GM21390 (cell line): ENCODE data around the gene CCL14.

Experiments
- ATAC-seq: cut with Tn5 transposase; IDR thresholded peaks from one replicate; pipeline ENCODE4 v1.9.1; 2021; ENCODE audit not compliant: unreplicated experiment

The CCL14 gene

DNA sequence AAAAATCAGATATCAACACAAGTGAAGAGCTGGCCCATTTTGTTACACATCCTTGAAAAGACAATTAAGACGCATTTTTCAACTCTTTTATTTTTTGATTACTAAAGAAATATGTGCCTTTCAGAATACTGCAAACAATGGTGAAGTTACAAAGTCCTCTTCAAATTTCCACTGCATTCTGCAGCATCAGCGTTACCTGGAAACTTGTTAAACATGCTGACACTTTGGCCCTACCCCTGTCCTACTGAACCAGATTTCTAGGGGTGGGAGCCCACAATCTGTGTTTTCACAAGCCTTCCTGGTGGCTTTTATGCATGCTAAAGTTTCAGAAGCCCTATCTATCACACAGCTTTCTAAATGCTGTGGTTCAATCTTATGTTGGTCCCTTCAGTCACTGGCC is 4.5 kb upstream of the CCL14 start:
- ATAC-seq: no peak

DNA sequence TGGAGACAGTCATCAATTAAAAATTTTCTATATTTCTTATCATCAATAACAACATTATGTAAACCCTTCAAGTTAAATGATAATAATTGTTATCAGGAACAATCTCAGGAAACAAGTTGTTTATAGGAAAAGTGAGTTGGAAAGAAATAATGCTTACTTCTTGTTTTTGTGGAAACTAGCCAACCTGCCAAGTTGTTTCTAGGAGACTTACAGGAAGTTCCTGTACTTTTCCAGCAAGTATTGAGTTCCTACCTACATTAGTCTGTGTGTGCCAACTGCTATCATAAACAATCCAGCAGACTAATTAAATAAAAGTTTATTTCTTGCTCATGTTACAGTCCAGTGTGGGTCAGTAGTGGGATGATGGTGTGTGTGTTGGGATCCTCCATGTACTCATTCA is 1.6 kb upstream of the CCL14 start:
- ATAC-seq: no peak

DNA sequence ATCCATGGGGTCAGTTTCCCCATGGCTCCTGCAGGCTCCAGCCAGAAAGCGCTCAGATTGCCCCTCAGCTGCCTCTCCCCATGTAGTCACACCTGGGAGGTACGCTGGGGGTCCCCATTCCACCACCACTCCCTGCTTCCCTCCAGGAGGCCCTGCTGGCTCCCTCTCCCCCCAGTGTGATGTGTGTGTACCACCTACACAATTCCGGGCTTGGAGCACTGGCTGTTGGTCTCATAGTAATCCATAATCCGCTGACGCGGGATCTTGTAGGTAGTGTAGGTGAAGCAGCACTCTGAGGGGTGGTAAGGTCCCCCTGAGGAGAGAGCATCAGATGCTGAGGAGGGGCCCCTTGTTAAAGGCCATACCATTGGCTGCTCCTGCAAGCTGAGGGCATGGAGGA is 2.4 kb downstream of the CCL14 start:
- no peak for ATAC-seq

DNA sequence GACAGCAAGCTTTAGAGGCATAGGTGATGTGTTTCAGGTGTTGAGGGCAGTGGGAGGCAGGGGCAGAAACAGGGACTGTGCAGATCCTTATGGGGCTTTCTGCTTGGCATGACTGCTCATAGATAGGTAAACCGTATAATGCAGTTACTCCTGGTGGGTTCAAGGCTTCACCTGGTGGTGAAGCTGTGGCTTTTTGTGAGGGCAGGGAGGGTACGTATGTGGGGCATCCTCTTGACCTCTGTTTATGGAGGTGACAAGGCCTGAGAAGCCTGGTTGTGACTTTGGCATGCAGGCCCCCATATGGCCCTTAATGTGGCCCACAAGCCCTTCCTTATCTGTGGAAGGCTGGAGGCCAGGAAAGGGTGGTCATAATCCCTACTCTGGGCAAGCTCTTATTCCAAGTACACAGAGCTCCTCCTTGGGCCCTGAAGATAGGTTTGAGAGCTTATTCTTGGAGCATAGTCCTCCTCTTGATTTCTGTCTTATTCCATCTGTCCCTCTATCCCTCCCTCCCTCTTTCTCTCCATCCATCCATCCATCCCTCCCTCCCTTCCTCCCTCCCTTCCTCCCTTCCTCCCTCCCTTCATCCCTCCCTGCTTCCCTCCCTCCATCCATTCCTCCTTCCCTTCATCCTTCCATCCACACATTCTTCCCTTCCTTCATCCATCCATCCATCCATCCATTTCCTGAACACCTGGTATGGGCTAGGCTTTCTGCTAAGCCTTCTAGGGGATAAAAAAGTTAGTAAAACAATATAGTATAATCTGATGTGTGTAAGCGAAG is 3.9 kb downstream of the CCL14 start:
- ATAC-seq: no peak

DNA sequence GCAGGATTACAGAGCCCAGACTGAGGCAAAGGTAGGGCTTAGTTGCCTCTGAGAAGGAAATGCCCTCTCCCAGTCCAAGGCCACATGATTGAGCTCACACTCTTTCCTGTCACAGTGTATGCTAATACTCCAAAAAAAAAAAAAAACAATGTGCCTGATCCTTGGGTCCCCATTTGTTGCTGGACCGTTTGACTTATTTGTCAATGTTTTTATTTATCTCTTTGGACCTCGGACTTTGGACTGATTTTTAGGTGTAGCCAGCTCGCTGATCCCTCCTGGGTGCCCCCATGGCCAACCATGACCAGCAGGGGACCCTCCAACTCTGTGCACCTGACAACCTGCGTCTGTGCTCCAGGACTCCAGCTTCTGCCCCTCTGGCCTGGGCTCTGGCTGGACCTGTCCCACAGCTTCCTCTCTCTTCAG is 4.6 kb downstream of the CCL14 start:
- no peak for ATAC-seq

DNA sequence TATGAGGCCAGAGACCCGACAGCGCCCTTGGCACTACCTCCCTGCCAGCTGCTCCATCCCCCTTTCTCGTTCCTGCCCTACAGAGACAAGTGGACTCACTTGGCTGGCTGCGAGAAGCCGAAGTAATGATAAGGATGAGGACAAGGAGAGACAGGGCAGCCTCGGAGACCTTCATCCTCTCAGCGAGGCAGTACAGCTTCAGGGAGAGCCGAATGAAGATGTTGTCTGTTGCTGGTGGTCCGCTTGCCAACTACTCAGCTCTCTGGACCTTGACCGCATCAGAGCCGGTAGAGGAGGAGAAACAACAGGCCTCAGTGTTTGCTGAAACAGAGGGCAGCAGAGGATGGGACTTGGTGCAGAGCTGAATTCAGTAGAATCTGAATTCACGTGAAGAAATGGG is 5.3 kb downstream of the CCL14 start, which contains the start of gene CCL16:
Gene CCL16, minus strand, starts transcription at position 252 of the 400 bp plus-strand sequence. Its CDS starts 77 bp downstream, at position 175.
- ATAC-seq: no peak

DNA sequence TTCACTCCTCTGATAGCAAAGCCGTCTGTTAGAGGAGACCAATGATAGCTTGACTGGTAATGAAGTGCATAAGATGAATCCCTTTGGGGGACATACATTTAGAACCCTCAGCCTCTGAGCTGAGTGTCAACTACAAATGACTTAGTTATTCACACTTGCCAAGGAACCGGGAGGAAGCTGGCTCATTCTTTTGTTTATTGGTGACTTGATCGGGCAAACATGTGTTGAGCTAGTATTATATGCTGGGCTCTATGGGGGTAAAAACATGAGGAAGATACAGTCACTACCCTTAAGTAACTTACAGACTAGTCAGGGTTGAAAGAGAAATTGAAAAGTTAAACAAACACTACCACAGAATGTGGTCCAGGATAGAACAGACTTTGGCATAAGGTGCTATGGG is 8.2 kb downstream of the CCL14 start:
- ATAC-seq: no peak

DNA sequence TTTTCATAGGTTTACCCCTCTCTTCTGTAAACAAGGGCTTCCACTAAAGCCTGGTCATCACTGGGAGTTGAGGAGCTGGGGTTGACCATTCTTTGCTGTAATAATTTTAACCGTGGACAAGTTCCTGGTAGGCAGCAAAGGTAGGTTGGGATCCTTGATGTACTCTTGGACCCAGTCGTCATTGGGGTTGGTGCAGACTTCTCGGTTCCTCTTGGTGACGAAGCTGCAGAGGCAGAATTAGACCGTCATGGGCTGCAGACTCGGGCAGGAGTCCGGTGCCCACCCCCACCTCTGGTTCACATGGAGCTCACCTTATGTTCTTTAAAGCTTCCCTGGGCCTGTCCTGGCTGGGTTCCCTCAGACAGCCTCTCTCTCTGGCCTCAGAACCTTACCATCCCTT is 9.0 kb downstream of the CCL14 start:
- ATAC-seq: no peak

DNA sequence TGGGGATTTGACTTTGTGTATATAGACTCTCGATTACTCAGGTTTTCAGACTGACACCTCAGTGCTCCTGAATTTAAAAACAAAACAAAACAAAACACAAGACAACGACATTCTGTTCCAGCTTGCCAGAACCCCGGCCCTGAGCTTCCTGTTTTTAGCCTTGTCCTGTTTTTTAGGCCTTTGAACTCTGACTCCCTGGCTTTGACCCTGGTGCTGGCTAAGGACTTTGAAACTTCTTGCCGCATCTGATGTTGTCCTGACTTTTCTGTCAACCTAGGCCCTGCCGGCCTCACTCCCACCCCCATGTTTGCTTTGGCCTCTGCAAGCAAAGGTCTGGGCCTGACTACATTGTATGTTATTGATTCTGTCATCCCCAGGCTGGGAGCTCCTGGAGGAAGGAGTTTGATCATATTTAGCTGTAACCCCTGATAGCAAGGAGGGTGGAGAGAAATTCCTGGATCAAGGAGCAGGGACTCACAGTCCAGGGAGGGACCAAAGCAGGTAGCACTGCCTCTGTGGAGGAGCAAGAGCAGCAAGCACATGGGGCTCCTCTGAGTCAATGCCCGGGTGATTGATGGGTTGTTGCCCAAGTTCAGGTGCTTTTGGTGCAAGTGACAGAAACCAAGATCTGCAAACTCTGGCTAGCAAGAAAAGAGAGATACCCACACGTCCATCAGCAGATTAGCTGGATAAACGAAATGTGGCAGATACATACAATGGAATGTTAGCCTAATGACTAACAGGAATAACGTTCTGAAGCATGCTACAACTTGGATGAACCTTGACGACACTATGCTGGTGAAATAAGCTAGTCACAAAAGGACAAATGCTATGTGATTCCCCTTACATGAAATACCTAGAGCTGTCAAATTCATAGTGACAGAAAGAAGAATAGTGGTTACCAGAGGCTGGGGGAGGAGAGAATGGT is 12.9 kb downstream of the CCL14 start:
- no peak for ATAC-seq

DNA sequence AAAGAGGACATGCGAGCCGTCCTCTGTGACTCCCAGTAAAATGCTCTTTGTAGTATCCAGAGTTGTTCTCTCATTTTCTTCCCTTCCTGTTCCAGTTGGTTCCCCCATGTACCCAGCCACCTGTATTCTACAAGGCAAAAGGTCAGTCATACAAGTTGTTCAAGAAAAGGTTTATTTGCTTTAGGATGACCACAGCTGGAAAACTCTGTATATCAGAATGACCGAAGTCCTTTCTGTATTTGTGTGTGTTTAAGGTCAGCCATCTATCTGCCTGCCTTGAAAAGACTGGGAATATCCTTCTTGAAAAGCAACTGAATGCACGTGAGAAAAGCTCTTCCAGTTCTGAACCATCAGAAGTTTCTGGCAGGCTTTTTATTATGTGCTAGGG is 13.6 kb downstream of the CCL14 start:
- ATAC-seq: no peak

DNA sequence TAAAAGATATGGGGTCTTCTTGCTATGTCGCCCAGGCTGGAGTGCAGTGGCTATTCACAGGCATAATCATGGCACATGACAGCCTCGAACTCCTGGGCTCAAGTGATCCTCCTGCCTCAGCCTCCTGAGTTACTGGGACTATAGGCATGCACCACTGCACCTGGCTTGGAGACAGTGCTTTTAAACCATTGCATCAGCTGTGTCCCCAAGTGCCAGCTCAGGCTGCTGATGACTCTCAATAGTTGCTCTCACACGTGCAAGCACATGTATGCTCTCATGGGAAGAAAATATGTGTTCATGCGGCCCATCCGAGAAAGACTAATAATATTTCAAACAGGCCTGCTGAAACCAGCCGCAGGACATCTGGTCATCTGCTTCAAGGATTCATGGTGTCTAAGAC is 14.0 kb downstream of the CCL14 start:
- ATAC-seq: no peak

DNA sequence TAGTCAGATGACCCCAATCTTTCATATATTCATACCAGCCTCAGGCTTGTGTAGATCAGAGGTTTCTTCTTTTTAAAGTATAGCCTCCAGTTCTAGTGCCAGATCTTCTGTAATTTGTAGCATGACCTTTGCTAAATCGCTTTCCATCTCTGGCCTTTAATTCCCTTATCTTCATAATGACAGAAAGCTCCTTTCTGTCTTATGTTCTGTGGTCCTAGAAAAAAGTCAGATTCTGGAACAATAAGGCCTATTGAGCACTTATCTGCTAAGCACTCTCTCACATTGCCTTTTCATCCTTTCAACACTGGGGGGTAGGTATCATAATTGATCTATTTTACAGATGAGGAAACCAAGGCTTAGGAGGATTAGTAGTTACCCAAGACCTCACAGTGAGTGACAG is 14.5 kb downstream of the CCL14 start:
- no peak for ATAC-seq

DNA sequence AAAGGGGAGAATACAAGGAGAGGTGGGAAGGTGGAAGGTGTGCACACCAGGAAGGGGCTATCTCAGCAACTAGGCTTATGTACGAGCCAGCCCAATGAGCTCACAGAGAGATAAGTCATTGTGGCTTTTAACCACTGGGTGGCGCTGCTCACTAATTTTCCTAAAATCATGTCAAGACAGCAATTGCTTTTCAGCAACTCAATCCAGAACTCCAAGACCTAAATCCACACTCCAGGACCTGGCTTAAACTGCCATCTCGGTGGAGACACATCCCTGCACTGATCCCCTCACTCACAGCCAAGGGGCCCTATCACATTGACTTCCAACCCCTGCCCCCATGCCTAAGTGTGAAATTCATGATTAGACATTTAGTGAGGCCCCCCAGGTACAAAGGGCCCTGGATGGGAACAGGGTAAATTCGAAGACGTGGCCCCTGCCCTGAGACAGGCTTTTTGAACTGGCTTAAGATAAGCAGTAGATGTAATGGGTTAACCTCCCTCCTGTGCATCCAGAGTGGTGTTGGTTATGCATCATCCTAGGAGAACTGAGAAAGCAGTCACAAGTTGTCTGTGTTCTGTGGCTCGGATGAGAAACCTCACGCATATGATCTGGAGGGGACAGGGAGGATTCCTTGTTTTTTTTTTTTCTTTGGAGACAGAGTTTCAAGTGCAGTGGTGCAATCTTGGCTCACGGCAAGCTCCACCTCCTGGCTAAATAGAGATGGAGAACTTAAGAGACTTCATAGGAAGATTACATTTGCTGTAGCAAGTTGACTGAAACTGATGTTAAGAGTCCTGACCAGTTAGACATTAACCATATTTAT is 16.8 kb downstream of the CCL14 start:
- ATAC-seq: no peak

DNA sequence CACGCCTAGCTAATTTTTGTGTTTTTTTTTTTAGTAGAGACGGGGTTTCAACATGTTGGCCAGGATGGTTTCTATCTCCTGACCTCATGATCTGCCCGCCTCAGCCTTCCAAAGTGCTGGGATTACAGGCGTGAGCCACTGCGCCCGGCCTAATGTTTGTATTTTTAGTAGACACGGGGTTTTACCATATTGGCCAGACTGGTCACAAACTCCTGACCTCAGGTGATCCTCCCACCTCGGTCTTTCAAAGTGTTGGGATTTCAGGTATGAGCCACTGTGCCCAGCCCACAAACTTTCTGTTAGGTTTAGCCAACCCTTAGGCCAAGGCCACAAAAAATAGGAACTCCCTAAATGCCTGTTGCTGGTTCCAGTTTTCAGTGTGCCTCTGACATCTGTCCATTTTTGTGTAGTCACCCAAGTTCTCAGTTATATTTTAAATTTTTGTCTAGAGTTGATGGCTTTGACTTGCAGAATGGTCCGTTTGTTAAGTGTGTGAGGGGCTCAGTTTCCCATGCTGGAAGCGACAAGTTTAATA is 17.9 kb downstream of the CCL14 start:
- ATAC-seq: no peak

DNA sequence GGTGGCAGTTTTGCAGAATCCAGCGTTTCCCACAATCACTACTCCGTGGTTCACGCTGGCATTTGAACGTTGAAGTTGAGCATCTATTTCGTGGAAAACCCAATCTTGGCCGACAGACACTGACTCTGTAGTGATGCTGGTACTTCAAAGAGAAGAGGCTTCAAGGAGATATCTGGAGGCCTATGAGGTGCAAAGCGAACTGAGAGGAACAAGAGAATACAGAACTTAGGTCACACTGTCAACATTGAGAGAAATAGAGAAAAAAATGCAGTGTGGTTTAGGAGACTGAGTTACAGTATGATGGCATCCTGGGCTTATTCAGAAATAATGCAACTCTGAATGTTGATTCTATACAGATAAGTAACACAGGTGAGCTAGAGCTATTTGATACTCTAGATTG is 21.3 kb downstream of the CCL14 start:
- no peak for ATAC-seq

DNA sequence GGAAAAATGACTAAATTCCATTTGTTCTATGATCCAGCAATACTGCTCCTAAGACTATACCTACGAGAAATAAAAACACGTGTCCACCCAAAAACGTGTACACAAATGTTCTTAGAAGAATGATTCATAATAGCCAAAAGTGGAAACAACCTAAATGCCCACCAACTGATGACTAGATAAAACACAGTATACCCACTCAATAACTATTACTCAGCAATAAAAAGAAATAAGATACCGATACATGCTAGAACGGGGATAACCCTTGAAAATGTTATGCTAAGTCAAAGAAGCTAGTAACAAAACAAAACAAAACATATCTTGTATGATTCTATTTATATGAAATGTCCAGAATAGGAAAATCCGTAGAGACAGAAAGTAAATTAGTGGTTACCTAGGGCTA is 22.9 kb downstream of the CCL14 start:
- ATAC-seq: no peak

DNA sequence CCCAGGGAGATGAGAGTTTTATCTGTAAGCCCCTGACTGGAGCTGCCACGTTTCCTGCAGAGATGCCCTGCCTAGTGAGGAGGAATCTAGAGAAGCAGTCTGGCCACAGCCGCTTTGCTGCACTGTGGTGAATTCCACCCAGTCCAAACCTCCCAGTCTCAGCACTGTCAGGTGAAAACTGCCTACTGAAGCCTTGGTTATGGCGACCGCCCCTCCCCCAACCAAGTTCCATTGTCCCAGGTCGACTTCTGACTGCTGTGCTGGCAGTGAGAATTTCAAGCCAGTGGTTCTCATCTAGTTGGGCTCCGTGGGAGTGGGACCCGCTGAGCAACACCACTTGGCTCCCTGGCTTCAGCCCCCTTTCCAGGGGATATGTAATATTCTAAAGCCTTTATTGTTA is 32.8 kb downstream of the CCL14 start:
- no peak for ATAC-seq

DNA sequence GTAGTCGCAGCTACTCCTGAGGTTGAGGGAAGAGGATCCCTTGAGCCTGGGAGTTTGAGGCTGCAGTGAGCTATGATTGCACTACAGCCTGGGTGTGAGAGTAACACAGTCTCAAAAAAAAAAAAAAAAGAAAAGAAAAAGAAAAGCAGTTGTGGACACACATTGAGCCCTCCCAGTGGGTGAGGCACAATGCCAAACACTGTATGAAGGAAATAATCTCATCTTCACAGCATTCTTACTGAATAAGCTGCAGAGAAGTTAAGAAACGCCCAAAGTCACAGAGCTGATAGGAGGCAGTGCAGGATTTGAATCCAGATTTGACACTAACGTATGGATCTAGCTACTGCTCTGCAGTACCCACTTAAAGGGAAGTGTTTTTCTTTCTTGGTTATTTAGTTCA is 37.1 kb downstream of the CCL14 start:
- ATAC-seq: no peak

DNA sequence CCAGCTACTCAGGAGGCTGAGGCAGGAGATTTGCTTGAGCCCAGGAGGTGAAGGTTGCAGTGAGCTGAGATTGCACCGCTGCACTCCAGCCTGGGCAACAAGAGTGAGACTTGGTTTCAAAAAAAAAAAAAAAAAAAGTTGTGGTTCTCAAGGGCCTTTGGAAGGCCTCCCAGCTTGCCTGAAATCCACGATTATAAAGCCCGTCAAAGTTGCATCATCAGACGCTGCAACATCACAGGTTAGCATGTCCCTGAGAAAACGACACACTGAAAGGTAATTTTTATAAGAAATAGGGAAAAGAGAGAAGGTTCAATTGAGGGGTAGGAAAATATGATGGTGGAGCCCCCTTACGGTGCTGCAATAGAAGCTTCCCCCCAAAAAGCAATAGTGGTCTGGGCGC is 38.4 kb downstream of the CCL14 start:
- ATAC-seq: no peak

DNA sequence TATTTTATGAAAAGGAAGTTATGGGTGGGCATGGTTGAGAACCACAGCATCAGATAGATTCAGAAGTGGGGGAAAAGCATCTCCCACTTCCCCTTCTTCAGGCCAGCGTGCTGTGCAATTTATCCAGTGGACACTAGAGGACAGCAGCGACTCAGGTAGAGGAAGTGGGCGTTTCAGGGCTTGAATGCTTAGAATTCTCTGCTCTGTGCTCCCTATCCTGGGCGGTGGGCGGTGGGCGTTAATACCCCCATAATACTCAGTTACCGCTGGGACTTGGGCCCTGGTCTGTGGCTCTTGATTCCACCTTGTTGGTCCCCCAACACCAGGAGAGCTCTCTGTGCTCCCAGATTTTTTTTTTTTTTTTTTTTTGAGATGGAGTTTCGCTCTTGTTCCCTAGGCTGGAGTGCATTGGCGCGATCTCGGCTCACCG is 39.4 kb downstream of the CCL14 start:
- no peak for ATAC-seq

DNA sequence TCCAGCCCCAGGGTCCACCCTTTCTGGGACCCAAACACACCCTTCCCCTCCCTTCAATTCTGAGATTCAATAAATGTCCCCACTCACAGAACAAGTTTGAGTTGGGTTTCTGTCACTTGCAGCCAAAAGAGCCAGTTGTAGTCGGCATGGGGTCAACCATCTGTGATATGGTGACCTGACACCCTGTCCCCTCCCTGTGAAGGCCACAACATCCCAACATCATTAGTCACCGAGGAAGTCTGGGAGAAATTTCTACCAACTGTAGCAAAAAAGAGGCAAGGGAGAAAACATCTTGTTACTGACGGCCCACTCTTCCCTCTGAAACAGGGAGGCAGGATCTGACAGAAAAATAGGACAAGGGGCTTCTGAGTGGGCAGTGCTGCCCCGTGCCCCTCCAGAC is 42.4 kb downstream of the CCL14 start:
- no peak for ATAC-seq
